ENCODE results near the gene MLLT1.
A peak's percentile ranks its signal among the peaks of the same experiment; 100 is the strongest.

Gene MLLT1

GRCh38 chr19:6249296-6249695 lies 30.5 kb downstream of the MLLT1 start:
- H3K4me3 ChIP-seq (ENCODE audit: low read length) = no peak overlapping the region
- peaks cover 17% of the 10 kb centered on the region for H3K36me3 ChIP-seq (ENCODE audit: control insufficient read depth, low read length)
- no peak overlapping the region for H3K27ac ChIP-seq (ENCODE audit: low read depth, low read length)
- H4K20me1 ChIP-seq (ENCODE audit: control insufficient read depth, insufficient read depth, low read depth, low read length) = peaks cover 23% of the 10 kb centered on the region
- H3K4me2 ChIP-seq (ENCODE audit: low read length) = peak overlapping the region; percentile 16; the same call in 1 of the 2 replicates
- H3K79me2 ChIP-seq (ENCODE audit: control insufficient read depth, low read length) = peaks cover 91% of the 10 kb centered on the region
- H3K9me3 ChIP-seq (ENCODE audit: control insufficient read depth, insufficient read depth, low read length) = no peaks in the 10 kb centered on the region
- no peaks in the 10 kb centered on the region for H3K9me2 ChIP-seq (replicated peaks; ENCODE audit: control insufficient read depth, low read length)
- H3K27me3 ChIP-seq (ENCODE audit: control insufficient read depth, low read length) = no peaks in the 10 kb centered on the region
- TF ChIP-seq CTCF (IDR thresholded peaks at IDR 0.05; ENCODE audit: low read depth, low read length, poor library complexity, severe bottlenecking) (no peak), EZH2phosphoT487 (IDR thresholded peaks at IDR 0.05; ENCODE audit: borderline replicate concordance, low read length) (no peak)
- H3K4me1 ChIP-seq (ENCODE audit: control insufficient read depth, low read length) = peaks cover 46% of the 10 kb centered on the region
- H3F3A ChIP-seq (ENCODE audit: control insufficient read depth, insufficient read depth) = no peaks in the 10 kb centered on the region

- H3K27ac ChIP-seq (ENCODE audit: low read depth, low read length) = no peak overlapping the region
- H3K79me2 ChIP-seq (ENCODE audit: control insufficient read depth, low read length) = peaks cover 91% of the 10 kb centered on the region
- TF ChIP-seq CTCF (IDR thresholded peaks at IDR 0.05; ENCODE audit: low read depth, low read length, poor library complexity, severe bottlenecking) = no peak
- no peak for TF ChIP-seq EZH2phosphoT487 (IDR thresholded peaks at IDR 0.05; ENCODE audit: borderline replicate concordance, low read length)
- H3K4me2 ChIP-seq (ENCODE audit: low read length) = no peak overlapping the region
- no peaks in the 10 kb centered on the region for H3K9me3 ChIP-seq (ENCODE audit: control insufficient read depth, insufficient read depth, low read length)
- H3K4me1 ChIP-seq (ENCODE audit: control insufficient read depth, low read length) = peaks cover 50% of the 10 kb centered on the region
- H3K36me3 ChIP-seq (ENCODE audit: control insufficient read depth, low read length) = peaks cover 16% of the 10 kb centered on the region
- H3K4me3 ChIP-seq (ENCODE audit: low read length) = no peak overlapping the region
- H3K9me2 ChIP-seq (replicated peaks; ENCODE audit: control insufficient read depth, low read length) = no peaks in the 10 kb centered on the region
- no peaks in the 10 kb centered on the region for H3K27me3 ChIP-seq (ENCODE audit: control insufficient read depth, low read length)
- H4K20me1 ChIP-seq (ENCODE audit: control insufficient read depth, insufficient read depth, low read depth, low read length) = peaks cover 25% of the 10 kb centered on the region
- H3F3A ChIP-seq (ENCODE audit: control insufficient read depth, insufficient read depth) = no peaks in the 10 kb centered on the region
Measured at GRCh38 chr19:6248844-6249243, 30.9 kb downstream of the MLLT1 start.

DNA sequence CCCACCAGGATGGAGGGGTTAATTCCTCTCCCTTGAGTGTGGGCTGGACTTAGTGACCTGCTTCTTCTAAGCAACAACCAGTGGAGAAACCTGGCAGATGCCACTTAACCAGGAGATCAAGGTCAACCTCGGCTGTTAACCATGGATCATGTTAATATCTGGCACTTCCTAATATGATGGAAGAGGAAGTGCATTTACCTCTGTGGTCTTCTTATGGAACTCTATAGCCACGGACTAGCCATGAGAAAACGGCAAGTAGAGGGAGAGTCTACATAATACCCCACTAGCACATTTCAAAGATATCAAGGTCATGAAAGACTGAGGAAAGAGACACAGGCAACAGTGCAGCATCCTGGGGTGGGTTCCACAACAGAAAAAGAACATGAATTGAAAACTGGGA lies 31.4 kb downstream of the MLLT1 start:
- Histone ChIP-seq H3K4me3 (ENCODE audit: low read length) (no peak overlapping the region), H3K4me1 (ENCODE audit: control insufficient read depth, low read length) (peaks cover 55% of the 10 kb centered on the region), H3K27me3 (ENCODE audit: control insufficient read depth, low read length) (no peaks in the 10 kb centered on the region), H4K20me1 (ENCODE audit: control insufficient read depth, insufficient read depth, low read depth, low read length) (peaks cover 26% of the 10 kb centered on the region), H3K9me3 (ENCODE audit: control insufficient read depth, insufficient read depth, low read length) (no peaks in the 10 kb centered on the region), H3K79me2 (ENCODE audit: control insufficient read depth, low read length) (peaks cover 91% of the 10 kb centered on the region), H3K36me3 (ENCODE audit: control insufficient read depth, low read length) (peaks cover 16% of the 10 kb centered on the region), H3K9me2 (replicated peaks; ENCODE audit: control insufficient read depth, low read length) (no peaks in the 10 kb centered on the region), H3K4me2 (ENCODE audit: low read length) (no peak overlapping the region), H3K27ac (ENCODE audit: low read depth, low read length) (no peak overlapping the region), H3F3A (ENCODE audit: control insufficient read depth, insufficient read depth) (no peaks in the 10 kb centered on the region)
- TF ChIP-seq EZH2phosphoT487 (IDR thresholded peaks at IDR 0.05; ENCODE audit: borderline replicate concordance, low read length) = no peak
- no peak for TF ChIP-seq CTCF (IDR thresholded peaks at IDR 0.05; ENCODE audit: low read depth, low read length, poor library complexity, severe bottlenecking)

DNA sequence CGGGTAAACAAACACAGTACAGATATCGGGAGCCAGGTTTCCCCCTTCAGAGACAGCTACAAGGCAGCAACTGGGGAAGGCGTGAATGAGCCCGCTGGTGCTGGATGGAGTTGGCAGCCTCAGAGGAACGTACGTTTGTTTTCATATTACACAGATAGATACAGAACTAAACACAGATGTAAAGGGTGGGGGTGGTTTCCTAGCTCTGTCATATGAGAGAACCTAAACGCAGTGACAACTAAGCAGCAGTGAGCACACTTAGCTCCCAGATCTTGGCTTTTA lies 32.8 kb downstream of the MLLT1 start:
- Histone ChIP-seq H3K4me3 (ENCODE audit: low read length) (no peak overlapping the region), H3K27ac (ENCODE audit: low read depth, low read length) (no peak overlapping the region), H3K36me3 (ENCODE audit: control insufficient read depth, low read length) (peaks cover 16% of the 10 kb centered on the region), H3K9me3 (ENCODE audit: control insufficient read depth, insufficient read depth, low read length) (no peaks in the 10 kb centered on the region), H3K79me2 (ENCODE audit: control insufficient read depth, low read length) (peaks cover 93% of the 10 kb centered on the region), H3K27me3 (ENCODE audit: control insufficient read depth, low read length) (no peaks in the 10 kb centered on the region), H3K9me2 (replicated peaks; ENCODE audit: control insufficient read depth, low read length) (no peaks in the 10 kb centered on the region), H4K20me1 (ENCODE audit: control insufficient read depth, insufficient read depth, low read depth, low read length) (peaks cover 29% of the 10 kb centered on the region), H3K4me2 (ENCODE audit: low read length) (no peak overlapping the region), H3K4me1 (ENCODE audit: control insufficient read depth, low read length) (peaks cover 55% of the 10 kb centered on the region), H3F3A (ENCODE audit: control insufficient read depth, insufficient read depth) (no peaks in the 10 kb centered on the region)
- no peak for TF ChIP-seq EZH2phosphoT487 (IDR thresholded peaks at IDR 0.05; ENCODE audit: borderline replicate concordance, low read length)
- TF ChIP-seq CTCF (IDR thresholded peaks at IDR 0.05; ENCODE audit: low read depth, low read length, poor library complexity, severe bottlenecking) = no peak
